Measurements from ENCODE around the gene LTBP2.

The LTBP2 gene

DNA sequence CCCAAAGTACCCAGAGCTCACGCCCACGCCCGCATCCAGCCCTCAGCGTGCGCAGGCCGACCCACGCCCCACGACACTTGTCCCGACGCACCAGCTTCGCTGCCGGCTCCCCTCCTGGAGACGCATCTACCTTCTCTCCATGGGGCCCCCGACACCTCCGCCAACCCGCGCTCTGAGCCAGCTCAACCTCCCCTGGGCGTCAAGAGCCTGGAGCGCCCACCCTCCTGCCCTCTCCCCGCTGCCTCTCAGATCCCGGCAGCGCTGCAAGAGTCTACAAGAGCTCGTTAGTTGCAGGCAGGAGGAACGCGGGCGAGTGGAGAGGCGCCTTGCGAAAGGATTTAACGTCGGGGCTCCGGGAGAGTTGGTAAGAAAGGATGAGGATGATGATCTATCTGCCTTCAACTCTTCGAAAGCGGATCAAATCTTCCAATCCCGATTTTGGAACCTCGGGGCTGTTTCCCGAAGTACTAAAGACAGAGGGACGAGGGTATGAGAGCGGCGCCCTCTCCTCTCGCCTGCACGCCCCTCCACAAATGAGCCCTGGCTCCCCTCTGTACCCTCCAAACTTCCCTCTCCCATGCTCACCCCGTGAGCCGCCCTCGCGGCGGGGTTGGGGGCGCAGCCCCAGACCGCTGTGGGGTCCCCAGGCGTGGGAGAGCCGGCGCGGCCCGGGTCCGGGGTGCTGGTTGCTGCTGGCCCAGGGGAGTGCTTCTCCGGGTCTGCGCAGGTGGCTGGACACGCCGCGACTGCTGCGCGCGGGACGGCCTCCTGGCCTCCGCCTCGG is 979 bp downstream of the LTBP2 start:
- no peak for DNase-seq

DNA sequence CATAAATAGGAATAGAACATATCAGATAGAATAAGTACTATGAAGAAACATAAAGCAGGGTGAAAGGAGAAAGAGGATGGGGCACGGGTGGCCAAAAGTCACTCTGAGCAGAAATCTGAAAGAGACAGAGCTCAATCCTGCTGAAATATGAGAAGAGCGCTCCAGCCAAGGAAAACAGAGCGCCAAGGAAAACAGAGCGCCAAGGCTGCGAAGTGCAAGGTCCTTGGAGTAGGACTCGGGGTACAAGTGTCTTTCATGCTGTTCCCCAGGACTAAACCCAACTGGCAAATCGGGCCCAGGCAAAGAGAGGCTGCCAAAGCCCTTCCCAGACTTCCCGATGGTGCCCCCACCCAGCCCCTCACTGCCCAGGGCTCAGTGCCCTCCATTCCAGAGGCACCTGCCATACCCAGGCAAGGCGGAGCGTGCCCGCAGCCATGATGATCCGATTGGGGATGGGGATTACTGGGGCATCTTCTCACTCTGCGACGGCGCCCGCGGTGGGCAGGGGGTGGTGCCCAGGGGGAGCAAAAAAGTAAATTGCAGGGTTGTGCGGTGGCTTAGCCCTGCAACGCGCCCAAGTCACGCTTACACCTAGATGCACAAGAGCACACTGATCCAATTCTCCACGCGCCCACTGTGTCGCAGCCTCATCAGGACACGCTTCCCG is 1.7 kb downstream of the LTBP2 start:
- no peak for DNase-seq

DNA sequence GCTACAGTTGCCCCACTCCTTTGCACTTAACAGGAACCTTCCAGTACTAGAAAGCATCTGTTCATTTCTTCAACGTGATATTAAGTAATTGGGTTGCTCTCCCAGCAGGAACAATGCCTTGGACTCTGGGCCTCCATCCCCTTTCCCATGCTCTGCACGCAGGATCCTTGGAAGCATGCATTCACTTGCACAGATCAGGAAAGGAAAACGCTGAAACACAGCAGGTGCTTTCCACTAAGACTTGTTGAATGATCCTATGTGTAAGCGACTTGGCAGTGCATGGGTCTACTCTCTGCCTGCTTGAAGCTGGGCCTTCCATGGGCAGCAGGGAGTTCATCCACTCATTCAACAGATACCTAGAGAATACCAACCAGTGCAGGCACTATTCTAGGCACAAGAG is 2.3 kb downstream of the LTBP2 start:
- no peak for DNase-seq

DNA sequence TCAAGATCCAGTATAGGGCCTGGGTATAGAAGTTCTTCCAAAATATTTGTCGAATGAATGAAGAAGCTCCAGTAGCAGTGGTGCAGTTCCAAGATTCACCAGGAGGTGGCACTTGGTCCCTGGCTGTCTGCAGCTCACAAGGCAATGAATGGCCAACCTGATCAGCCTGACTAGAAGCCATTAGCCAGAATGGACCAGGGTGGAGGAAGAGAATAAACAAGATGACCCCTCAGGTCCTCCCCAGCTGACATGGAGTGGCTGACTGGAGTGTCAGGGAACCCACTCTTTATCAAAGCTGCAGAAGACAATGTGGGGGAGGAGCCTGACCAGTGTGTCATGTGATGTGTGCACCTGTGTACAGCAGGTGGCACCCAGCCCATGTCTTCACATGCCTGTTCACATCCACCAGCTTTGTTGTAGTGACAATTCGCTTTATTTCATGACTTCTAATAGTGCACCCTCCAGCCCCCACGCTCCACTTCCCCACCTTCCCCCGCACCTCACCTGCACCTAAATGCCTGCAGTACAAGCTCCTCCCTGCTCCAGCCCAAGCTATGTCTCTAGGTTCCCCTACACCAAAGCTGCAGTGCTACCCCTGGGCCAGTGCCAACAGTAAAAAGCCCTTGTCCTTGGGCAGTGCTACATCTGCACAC is 3.0 kb downstream of the LTBP2 start:
- peak; percentile 91 for DNase-seq

DNA sequence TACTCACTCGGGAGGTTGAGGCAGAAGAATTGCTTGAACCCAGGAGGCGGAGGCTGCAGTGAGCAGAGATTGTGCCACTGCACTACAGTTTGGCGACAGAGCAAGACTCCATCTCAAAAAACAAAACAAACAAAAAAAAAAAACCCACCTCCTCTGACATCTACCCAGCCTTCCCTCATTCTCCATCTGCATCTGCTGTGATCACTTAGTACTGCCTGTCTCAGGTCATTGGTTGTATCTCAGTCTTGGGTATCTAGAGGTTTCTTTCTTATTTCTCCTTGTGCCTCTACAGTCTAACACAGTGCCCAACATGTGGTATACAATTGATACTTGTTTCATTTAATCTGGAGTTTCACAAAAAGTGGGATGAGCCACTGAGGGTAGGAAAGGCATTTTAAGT is 5.3 kb downstream of the LTBP2 start:
- no peak for DNase-seq

DNA sequence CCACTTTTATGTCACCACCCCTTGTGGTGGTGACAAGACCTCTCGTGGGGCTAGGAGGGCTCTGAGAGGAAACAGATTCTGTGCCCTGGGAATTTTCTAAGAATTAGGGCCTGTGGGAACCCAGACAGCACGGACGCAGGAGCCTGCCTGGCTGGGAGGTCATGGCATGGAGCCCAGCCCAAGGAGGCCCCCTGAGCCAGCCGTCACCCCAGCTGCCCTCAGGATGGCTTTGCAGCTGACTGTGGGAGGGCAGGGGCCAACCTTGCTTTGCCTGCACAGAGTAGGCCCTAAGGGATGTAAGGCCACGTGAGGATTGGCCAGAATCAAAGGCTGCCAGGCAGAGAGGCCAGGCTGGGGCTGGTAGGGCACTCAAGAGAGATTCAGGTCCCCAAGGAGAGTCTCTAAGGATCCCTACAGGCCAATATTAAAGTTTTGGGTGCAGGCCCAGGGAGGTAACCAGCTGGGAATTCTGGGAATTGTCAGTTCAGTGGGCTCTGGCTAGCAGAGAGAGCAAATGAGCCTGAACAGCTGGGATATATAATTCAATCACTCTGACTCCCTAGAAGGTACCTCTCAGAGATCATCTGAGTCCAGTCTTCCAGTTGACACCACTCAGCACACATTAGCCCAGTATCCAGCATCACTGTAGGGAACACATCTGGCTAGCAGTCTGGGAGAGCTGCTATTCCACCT is 6.4 kb downstream of the LTBP2 start:
- no peak for DNase-seq

DNA sequence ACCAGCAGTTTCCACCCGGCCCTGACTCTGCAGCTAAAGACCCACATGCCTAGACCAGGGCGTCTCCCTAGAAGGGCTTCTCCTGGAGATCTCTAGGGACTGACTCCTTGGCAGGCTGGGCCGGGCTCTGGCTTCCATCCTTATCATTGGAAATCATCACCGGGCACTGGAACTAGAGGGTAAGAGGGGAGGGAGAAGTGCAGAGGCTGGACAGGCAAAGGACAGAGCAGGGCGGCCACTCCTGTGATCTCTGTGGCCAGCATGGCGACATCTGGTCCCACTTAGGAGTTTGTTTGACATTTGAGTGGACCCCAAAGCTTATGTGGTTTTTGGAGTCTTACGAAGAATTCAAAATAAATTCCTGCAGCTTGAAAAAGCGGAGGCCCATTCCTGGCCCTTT is 7.1 kb downstream of the LTBP2 start:
- DNase-seq, result no peak

DNA sequence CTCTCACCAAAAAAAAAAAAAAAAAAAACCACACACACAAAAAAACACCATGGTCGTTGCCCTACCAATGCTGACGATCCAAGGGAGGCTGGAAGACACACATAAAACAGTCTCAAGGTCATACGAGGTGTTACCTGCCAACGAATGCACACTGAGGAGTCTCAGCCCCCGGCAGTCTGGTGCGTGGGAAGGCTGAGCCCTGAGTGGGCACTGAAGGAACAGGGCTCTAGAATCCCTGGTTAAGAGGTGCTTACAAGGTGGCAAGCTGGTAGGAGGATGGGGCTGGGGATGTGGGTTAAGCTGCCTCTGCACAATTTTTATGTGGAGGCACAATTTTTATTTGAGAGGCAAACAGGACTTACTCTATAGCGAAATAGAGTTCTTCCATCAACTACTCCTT is 7.9 kb downstream of the LTBP2 start:
- no peak for DNase-seq

DNA sequence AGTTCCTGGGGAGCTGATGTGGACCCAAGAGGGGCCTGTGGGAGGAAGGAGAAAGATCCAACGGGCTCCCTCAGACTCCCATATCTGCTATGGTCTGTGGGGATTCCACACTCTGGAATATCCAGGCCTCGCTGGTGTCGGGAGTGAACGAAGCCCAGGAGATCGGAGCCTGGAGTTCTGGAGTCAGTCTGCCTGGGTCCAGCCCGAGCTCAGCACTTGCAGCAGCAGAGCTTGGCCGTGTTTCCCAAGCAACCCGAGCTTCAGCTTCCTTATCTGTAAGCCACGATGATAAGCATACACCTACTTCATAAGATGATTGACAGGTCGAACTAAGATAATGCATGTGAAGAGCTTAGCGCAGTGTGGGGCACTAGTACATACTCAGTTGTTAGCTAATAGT is 10.1 kb downstream of the LTBP2 start:
- no peak for DNase-seq

DNA sequence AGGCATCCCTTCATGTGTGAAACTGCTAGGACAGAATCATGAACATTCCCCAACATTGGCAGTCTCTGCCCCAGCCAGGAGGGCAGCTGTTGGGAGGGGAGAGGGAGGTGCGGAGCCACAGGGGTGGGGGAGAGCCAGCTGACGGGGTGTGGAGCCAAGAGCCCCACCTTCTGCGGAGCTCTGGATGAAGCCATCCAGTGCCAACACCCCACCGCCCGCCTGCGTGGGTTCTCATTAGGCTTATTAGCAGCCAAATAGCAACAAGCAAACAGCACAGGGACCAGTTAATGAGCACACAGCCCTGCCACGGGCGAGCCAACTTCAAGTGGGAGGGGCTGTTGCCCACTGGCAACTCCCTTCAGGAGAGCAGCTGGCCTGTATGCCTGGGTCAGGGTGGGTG is 12.1 kb downstream of the LTBP2 start:
- no peak for DNase-seq

DNA sequence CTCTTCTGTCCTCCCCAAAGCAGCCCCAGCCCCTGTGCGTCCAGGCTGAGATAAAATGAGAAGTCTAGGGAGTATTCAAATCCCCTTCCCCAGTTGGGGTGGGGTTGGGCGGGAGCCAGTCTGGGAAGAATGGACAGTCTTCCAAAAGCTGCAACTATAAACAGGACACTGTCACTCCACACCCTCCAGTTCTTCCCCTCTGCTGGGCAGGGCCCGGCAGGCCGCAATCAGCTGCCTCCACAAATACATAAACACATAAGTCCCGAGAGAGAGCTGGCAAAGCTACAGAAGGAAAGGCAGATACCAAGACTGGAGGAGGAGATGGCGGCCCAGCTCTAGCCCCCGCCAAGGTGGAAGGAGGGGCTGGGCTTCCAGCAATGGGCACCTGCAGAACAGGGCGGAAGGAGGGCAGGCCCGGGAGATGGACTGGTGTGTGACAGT is 12.7 kb downstream of the LTBP2 start:
- DNase-seq, result no peak

DNA sequence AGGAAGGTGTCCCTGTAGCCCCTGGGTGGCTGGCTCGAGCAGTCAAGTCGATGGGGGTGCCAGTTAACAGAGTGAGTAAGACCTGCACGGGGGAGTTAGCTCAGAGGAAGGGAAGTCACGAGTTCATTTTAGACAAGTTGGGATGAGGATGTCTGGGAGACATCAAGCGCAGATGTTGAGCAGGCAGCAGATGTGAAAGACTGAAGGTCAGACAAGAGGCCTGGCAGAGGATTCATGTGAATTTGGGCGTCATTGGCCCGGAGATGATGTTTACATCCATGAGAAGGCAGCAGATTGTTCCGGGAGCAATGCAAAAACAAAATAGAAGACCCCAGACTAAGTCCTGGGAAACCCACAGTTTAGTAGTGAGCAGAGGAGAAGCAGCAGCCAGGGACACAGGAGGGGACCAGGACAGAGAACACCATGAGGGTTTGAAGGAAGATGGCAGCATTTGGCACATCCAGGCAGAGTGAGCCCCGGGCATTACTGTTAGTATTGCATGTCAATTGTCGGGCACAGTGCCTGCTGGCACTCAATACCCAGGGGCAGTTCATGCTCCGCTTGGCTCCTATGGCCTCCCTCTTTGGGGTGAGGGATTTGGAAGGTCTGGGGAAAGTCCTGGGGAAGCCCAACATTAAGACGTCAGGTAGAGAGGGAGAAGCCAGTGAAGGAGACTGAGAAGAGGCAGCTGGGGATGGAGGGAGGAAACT is 15.1 kb downstream of the LTBP2 start:
- no peak for DNase-seq

DNA sequence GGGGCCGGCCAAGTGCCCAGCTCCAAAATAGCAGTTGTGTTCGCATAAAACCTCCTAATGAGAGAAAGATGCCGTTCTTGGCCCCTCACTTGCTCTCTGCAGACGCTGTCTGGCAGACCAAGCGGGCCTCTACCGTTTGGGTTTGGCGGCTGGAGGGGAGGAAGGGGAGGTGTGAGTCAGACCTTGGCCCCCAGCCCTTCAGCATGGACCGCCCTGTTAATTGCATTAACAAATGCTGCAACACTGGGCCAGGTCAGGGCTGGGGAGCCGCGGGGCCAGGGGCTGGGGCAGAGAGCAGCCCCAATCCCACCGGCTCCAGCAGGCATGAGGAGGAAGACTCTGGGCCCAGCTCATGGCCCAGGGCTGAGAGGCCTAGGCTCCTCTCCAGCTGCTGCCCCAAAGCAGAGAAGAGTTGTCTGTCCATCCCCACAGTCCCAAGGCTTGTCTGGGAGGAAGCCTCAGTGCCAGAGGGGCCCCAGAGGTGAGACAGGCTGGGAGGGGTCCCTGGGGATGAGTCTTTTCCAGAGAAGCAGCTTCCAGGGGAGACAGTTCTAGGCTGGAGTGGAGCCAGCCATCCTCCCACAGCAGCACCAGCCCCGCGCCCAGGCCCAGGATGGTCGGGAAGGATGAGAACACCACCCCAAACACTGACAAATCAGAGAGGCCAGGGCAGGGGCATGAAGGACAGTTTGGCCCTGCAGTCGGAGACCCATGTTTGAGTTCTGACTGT is 16.9 kb downstream of the LTBP2 start:
- DNase-seq, result no peak

DNA sequence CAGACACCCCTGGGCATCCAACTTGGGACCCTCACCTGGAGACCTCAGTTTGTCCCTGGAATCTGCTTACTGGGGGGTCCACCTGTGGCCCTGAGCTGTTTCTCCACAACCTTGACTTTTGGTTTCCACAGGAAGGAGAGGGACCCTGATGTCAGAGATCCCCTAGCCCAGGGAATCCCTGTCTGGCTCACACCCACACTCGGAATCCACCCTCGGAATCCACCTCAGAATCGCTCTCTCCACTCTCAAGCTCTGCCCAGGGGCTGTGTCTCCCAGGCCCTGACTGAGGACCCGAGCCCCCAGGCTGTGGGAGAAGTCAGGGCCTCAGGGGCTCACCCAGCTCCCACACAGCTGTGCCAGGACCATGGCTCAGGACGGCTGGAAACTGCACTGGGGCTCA is 17.4 kb downstream of the LTBP2 start:
- no peak for DNase-seq

DNA sequence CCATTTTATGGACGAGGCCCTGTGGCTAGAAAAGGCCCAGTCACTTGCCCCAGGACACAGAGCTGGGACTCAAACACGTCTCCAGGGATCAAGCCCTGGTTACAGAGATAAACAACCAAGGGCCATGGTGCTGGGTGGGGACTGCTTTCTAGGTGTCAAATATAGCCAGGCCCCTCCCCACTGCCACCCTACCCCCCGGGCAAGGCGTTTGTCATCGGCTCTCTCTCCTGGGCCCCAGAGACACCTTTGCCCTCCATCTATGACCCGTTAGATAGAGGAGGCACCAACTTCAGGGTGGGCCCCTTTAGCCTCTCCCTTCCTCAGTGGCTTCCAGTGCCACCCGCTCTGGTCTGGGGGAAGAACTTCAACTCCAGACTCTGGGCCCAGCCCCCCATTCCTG is 18.0 kb downstream of the LTBP2 start:
- no peak for DNase-seq

DNA sequence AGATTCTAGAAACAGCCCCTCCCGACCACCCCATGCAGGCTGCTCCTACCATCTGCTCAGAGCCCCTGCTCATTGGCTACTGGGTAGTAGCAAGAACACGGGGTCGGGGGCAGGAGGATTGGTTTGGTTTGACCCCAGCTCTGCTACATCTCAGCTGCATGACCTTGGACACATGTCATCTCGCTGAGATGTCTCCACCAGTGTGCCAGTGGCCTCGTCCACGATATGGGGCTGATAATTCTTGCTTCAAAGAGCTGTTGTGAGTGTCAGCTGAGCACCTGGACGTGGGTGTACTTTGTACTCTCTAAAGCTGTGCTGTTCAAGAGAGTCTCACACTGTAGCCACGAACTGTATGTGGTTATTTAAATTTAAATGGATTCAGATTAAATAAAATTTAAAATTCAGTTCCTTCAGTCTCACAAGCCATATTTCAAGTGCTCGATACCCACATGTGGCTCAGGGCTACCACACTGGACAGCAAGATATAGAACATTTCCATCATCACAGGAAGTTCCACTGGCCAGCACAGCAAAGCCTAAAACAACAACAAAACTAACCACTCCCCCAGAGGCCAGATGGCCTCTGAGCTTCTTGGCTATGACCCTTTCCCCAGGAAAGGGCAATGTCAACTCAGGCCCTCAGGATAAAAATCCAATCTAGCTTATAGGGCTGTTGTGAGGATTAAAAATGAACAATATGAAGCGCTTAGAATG is 18.6 kb downstream of the LTBP2 start:
- DNase-seq, result no peak

DNA sequence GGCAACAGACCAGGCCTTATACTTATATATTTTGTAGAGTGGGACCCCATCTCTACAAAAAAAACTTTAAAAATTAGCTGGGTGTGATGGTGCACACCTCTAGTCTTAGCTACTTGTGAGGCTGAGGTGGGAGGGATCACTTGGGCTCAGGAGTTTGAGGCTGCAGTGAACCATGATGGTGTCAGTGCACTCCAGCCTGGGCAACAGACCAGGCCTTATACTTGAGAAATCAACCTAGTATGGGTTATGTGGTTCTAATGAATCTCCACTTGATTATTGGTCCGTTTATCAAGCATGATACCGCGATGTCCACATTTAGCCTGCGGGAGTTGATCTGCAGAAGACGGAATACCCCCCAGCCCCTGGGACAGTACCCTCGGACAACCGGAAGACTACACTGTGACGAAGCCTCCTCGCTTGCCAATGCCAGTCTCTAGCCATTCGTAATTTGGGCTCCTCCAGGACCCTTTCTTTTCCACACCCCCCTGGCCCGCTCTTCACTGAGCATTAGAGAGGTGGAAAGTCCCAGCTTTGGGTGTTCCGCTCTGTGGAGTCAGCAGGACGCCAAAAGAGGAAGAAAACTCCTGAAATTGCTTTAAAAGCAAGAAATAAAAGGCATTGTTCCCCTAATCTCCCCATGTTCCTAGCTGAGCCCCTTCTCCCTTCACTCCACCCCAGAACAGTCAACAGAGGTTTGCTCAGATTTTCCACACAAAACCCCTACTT is 19.4 kb downstream of the LTBP2 start:
- DNase-seq, result no peak

DNA sequence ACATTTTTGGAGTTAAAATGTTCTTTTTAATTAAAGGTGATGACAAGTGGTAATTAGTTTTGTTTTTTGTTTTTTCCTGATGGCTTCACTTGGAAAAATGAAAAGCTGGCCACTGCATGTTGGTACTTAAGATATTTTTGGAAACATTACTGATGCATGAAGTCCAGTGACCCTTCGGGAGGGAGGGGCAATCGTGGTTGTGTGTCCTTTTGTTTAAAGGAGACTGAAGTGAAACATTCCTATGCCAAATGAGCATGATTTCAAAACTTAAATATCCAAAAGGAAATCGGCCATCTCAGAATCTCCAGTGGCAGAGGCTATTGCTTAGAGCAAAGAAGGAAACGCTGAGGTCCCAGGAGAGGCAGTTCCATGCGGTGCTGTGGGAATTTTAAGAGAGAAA is 20.1 kb downstream of the LTBP2 start:
- DNase-seq, result no peak

DNA sequence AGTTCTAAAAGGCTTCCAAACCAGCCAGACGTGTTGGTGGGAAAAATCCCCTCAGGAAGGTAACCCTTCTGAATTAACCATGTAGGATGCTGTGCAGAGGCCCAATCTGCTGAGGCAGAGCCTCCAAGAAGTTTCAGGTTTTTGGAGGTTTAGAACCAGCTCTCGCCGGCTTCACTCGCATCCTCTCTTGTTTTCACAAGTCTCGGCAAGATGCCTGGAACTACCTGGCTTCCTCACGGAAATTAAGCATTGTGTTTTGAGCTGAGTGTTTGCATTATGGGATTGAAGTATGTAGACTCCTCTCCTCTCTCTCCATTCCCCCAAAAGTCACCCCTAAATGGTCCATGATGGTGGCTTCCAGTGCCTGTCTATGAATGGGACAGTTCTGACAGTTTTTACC is 20.6 kb downstream of the LTBP2 start:
- no peak for DNase-seq

DNA sequence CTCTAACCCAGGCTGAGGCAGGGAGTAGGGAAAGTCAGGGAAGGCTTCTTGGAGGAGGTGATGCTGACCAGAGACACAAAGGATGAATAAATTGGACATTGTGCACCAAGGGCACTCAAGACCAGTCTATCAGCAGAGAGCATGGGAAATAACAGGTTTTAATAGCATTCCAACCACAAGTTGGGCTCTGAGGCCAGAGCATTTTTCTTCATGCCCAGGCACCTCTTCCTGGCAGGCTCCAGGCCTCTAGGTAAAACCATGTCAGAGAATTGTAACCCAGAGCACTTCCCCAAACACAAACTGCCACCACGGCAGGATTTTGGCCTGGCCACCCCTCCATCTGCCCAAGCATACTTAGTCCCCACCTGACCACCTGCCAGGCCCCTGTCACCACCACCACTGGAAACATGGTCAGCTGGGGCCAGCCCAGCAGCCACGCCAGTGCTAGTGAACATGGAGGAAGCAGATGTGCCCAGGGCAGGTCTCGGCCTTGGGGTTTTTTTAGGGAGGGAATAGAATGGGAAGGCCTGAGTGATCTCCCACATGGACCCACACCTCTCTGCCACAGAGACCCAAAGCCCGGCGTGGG is 22.7 kb downstream of the LTBP2 start:
- no peak for DNase-seq

DNA sequence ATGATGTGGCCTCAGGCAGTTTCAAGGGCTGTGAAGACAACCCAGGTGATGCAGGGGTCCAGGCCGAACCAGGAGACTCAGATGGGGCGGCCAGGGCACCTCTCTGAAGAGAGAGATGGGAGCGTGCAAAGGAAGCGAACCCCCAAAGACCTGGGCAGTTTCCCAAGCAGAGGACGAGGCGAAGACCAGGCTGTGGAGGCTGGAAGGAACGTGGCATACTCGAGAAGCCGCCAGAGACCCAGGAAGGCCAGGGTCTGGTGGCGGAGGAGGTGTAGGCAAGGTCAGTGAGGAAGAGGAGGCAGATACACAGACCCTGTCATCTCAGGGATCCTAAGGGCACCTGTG is 24.7 kb downstream of the LTBP2 start:
- no peak for DNase-seq

Measured in activated CD4-positive, alpha-beta T cell treated with anti-CD3 and anti-CD28 coated beads for 48 hours (primary cell).